PC-3 (cell line): ENCODE results near the gene CMTR2. TPM values are rescaled to one million over a fixed set of nuclear protein-coding genes. Genes with fewer than 3 reads are reported as not detected.

Experiments
- ATAC-seq: fragments of 200-7000 bp; cut with Tn5 transposase; 2 replicates; pipeline ENCODE4 v1.9.1; 2020; ENCODE audit warnings: mild to moderate bottlenecking, moderate library complexity
- BruUV-seq: library from RNA; stranded (reverse); fragments of 400-500 nt; replicated peaks from 2 replicates; lab custom pipeline; 2021; lab: Mats Ljungman, UMichigan
- CTCF ChIA-PET: fragments of 300-600 bp; sonication (Branson Sonifier 250); formaldehyde crosslinking; loops from one replicate; lab custom pipeline; 2022; ENCODE audit warnings: antibody characterized with exemption; lab: Charles Lee
- POLR2A ChIA-PET: fragments of 300-600 bp; sonication (Branson Sonifier 250); formaldehyde crosslinking; loops from one replicate; lab custom pipeline; 2022; ENCODE audit warnings: antibody characterized with exemption; ENCODE audit not compliant: unreplicated experiment; lab: Charles Lee
- DNase-seq: peaks from one replicate; pipeline ENCODE4 v3.0.0-alpha.2; 2015
- H2AFZ ChIP-seq: fragments of 300-600 bp; sonication (generic); 2 replicates; pipeline ENCODE4 v1.6.0; 2016; ENCODE audit warnings: antibody characterized with exemption, low read length
- H3F3A ChIP-seq: fragments of 300-600 bp; sonication (generic); one replicate; pipeline ENCODE4 v1.6.0; 2017; ENCODE audit warnings: antibody characterized with exemption, low read length, control low read depth, mild to moderate bottlenecking; ENCODE audit not compliant: unreplicated experiment
- H3K27ac ChIP-seq: fragments of 300-600 bp; sonication (generic); 2 replicates; pipeline ENCODE4 v1.5.1; 2016; ENCODE audit warnings: mild to moderate bottlenecking, low read length
- H3K27me3 ChIP-seq: fragments of 300-600 bp; sonication (generic); 2 replicates; pipeline ENCODE4 v1.6.1; 2016; ENCODE audit warnings: low read length, mixed read lengths
- H3K36me3 ChIP-seq: fragments of 300-600 bp; sonication (generic); 2 replicates; pipeline ENCODE4 v1.6.1; 2016; ENCODE audit warnings: low read depth, mixed run types, low read length, mixed read lengths
- H3K4me1 ChIP-seq: fragments of 300-600 bp; sonication (generic); 2 replicates; pipeline ENCODE4 v1.5.1; 2016; ENCODE audit warnings: low read length; ENCODE audit not compliant: insufficient read depth
- H3K4me2 ChIP-seq: fragments of 300-600 bp; sonication (generic); 2 replicates; pipeline ENCODE4 v1.6.0; 2016; ENCODE audit warnings: low read length
- H3K4me3 ChIP-seq: fragments of 300-600 bp; sonication (generic); 2 replicates; pipeline ENCODE4 v1.5.1; 2016; ENCODE audit warnings: mild to moderate bottlenecking, low read length, mixed read lengths
- H3K79me2 ChIP-seq: fragments of 300-600 bp; sonication (generic); 2 replicates; pipeline ENCODE4 v1.6.1; 2017; ENCODE audit warnings: low read length, mixed read lengths
- H3K9ac ChIP-seq: fragments of 300-600 bp; sonication (generic); 2 replicates; pipeline ENCODE4 v1.6.0; 2016; ENCODE audit warnings: mild to moderate bottlenecking, low read length
- H3K9me2 ChIP-seq: fragments of 300-600 bp; sonication (generic); replicated peaks from 2 replicates; pipeline ENCODE4 v1.6.1; 2016; ENCODE audit warnings: mixed run types, low read length, mixed read lengths
- H3K9me3 ChIP-seq: fragments of 300-600 bp; sonication (generic); 2 replicates; pipeline ENCODE4 v1.6.1; 2016; ENCODE audit warnings: low read length, mixed read lengths
- H4K20me1 ChIP-seq: fragments of 300-600 bp; sonication (generic); 2 replicates; pipeline ENCODE4 v1.6.1; 2016; ENCODE audit warnings: low read length, mixed read lengths
- CTCF ChIP-seq: fragments of 300-600 bp; sonication (generic); conservative IDR thresholded peaks from 2 replicates; pipeline ENCODE4 v1.5.1; 2017; ENCODE audit warnings: antibody characterized with exemption, low read depth, mild to moderate bottlenecking, low read length
- EZH2 ChIP-seq: fragments of 300-600 bp; sonication (generic); IDR thresholded peaks from one replicate; pipeline ENCODE4 v1.6.1; 2017; ENCODE audit warnings: antibody characterized with exemption, mild to moderate bottlenecking, low read length; ENCODE audit not compliant: unreplicated experiment
- EZH2phosphoT487 ChIP-seq: fragments of 300-600 bp; sonication (generic); IDR thresholded peaks from 2 replicates; pipeline ENCODE4 v1.6.1; 2018; ENCODE audit warnings: mild to moderate bottlenecking, antibody characterized with exemption, low read length, borderline replicate concordance
- intact Hi-C: fragments of 100-400 bp; cut with micrococcal nuclease; formaldehyde crosslinking; loops from 2 replicates; pipeline ENCODE4 v1.9.0; 2023
- total RNA-seq: library from RNA; depleted of rRNA; stranded (reverse); fragments of >200 nt; gene quantifications from 2 replicates; pipeline ENCODE4 v1.2.3, GENCODE V29; 2014

The CMTR2 gene
- total RNA-seq, 1 experiment from 2014 or later: 14.7 TPM

- no peaks in the 10 kb centered on the region for H3K79me2 ChIP-seq
- TF ChIP-seq EZH2 (no peak), CTCF (no peak)
- H2AFZ ChIP-seq: no peak overlapping the region
- no peaks in the 10 kb centered on the region for H3K36me3 ChIP-seq
- H3K4me3 ChIP-seq: no peak overlapping the region
- POLR2A ChIA-PET: no interaction called here
- peaks cover 40% of the 10 kb centered on the region for H3K27me3 ChIP-seq
- H3K4me2 ChIP-seq: no peak overlapping the region
- intact Hi-C loops: no loop called here
- H3K9me3 ChIP-seq: no peaks in the 10 kb centered on the region
- H3K9ac ChIP-seq: no peak overlapping the region
- BruUV-seq: no TSS peak
- H3K4me1 ChIP-seq: no peaks in the 10 kb centered on the region
- no peak for DNase-seq
- CTCF ChIA-PET: no interaction called here
- no peaks in the 10 kb centered on the region for H3F3A ChIP-seq
- H4K20me1 ChIP-seq: no peaks in the 10 kb centered on the region
- H3K9me2 ChIP-seq: no peaks in the 10 kb centered on the region
- no peak for ATAC-seq
- no peak overlapping the region for H3K27ac ChIP-seq
Measured at GRCh38 chr16:71263582-71263981, 25.6 kb downstream of the CMTR2 start.

DNA sequence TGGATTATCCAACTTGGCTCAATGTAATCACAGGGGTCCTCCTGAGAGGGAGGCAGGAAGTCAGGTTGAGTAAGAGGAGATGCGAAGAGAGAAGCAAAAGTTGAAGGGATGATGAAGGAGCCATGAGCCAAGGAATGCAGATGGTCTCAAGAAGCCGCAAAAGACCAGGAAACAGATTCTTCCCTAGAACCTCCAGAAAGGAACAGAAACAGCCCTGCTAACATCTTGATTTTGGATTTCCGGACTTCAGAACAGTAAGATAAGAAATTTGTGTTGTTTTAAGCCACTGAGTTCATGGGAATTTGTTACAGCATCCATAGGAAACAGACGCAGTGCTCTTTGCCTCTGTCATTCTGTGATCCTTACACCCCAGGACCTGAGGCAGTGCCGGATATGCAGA lies 26.8 kb downstream of the CMTR2 start:
- TF ChIP-seq EZH2phosphoT487 (no peak), EZH2 (no peak), CTCF (no peak)
- POLR2A ChIA-PET: no interaction called here
- BruUV-seq: no TSS peak

DNA sequence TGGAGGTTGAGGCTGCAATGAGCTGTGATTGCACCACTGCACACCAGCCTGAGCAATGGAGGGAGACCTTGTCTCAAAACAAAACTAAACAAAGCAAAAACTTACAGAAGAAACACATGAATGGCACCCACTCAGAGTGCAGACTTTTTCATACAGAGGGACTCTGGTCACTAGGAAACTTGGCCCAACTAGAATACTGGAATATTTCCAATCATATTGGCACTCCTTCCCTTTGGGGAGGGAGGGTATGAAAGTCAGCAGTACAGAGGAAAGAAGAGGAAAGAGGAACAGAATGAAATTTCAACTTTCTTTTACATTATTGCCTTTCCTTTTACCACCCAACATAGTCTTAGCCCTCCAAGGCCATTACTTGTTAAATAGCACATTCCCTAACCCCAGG lies 28.2 kb downstream of the CMTR2 start:
- H3K27me3 ChIP-seq: peaks cover 55% of the 10 kb centered on the region
- ChIA-PET CTCF (no interaction called here), POLR2A (no interaction called here)
- no TSS peak for BruUV-seq
- no peaks in the 10 kb centered on the region for H3K9me3 ChIP-seq
- H3K79me2 ChIP-seq: no peaks in the 10 kb centered on the region
- no peaks in the 10 kb centered on the region for H4K20me1 ChIP-seq
- no peak for DNase-seq
- no peak for ATAC-seq
- TF ChIP-seq EZH2phosphoT487: no peak
- no peak for TF ChIP-seq EZH2
- TF ChIP-seq CTCF: no peak
- no peak overlapping the region for H3K4me2 ChIP-seq
- intact Hi-C loops: no loop called here
- no peak overlapping the region for H3K9ac ChIP-seq
- H3F3A ChIP-seq: no peaks in the 10 kb centered on the region
- no peaks in the 10 kb centered on the region for H3K4me1 ChIP-seq
- H3K4me3 ChIP-seq: no peak overlapping the region
- H3K9me2 ChIP-seq: no peaks in the 10 kb centered on the region
- H3K27ac ChIP-seq: no peak overlapping the region
- no peaks in the 10 kb centered on the region for H3K36me3 ChIP-seq
- no peak overlapping the region for H2AFZ ChIP-seq

More for the DNA sequence above, 26.8 kb downstream of the CMTR2 start:
- no peak for DNase-seq
- no peaks in the 10 kb centered on the region for H3K9me2 ChIP-seq
- no peaks in the 10 kb centered on the region for H3K9me3 ChIP-seq
- H3K27me3 ChIP-seq: peaks cover 46% of the 10 kb centered on the region
- no peaks in the 10 kb centered on the region for H3K79me2 ChIP-seq
- H3K4me2 ChIP-seq: no peak overlapping the region
- intact Hi-C loops: no loop called here
- CTCF ChIA-PET: no interaction called here
- no peaks in the 10 kb centered on the region for H3K4me1 ChIP-seq
- H3K4me3 ChIP-seq: no peak overlapping the region
- H4K20me1 ChIP-seq: no peaks in the 10 kb centered on the region
- ATAC-seq: no peak
- no peaks in the 10 kb centered on the region for H3F3A ChIP-seq
- no peak overlapping the region for H3K27ac ChIP-seq
- H3K36me3 ChIP-seq: no peaks in the 10 kb centered on the region
- H2AFZ ChIP-seq: no peak overlapping the region
- no peak overlapping the region for H3K9ac ChIP-seq
